GM18858 (cell line): ENCODE results near the gene SPG7.
"Not testable (repeated sequence)": the region's sequence is repeated elsewhere in the genome, so short reads cannot be mapped to it uniquely, and the experiment has no call there.

ENCODE experiments used
- ATAC-seq: cut with Tn5 transposase; IDR thresholded peaks from one replicate; pipeline ENCODE4 v1.9.1; 2021; ENCODE audit not compliant: unreplicated experiment

Gene SPG7

GRCh38 chr16:89576153-89577054 lies 68.2 kb downstream of the SPG7 start:
- ATAC-seq = no peak

DNA sequence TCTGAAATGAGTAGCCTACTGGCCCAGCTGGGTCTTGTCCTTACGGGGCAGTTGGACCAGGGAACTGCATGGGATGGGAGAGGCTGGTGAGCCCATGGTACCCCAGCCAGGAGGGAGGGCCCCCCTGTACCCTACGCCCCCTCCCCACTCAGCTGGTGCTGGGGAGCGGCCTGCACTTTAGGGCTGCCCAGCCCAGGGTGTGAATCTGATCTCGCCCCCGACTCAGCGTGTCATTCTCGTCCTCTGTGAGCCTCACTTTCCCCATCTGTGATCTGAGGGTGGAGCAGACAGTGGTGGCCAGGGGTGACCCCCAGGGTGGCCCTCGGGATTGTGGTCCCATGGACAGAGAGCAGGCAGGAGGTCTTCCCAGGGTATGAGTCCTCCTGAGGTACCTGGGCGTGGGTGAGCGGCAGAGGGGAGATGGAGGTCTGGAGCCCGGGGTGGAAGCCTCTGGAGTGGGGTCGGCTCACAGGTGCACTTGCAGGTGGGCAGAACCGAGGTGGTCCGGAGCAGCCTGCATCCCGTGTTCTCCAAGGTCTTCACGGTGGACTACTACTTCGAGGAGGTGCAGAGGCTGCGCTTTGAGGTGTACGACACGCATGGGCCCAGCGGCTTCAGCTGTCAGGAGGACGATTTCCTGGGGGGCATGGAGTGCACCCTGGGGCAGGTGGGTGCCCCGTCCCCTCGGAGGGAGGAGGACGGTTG lies 69.0 kb downstream of the SPG7 start:
- no peak for ATAC-seq

- no peak for ATAC-seq
These were observed 71.1 kb downstream of the SPG7 start for GRCh38 chr16:89579351-89579750.

DNA sequence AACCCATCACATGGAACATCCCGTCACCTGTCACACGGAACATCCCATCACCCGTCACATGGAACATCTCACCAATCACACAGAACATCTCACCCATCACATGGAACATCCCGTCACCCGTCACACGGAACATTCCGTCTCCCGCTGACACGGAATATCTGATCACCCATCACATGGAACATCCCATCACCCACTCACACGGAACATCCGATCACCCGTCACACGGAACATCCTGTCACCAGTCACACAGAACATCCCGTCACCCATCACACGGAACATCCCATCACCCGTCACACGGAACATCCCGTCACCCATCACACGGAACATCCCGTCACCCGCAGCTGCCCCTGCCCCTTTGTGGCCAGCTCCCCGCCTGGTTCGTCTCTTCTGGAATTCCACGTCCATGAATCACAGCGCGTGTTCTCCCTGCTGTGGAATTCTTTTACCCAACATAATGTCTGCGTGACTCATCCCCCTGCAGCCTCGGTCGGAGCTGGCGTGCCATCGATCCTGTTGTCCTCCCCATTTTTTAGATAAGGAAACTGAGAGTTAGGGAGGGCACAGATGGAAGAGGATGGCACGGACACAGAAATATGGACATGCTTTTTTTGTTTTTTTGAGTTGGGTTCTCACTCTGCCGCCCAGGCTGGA lies 73.0 kb downstream of the SPG7 start:
- no peak for ATAC-seq

- ATAC-seq = no peak
These were observed 73.8 kb downstream of the SPG7 start for GRCh38 chr16:89581861-89582563.

GRCh38 chr16:89582614-89583196 lies 74.5 kb downstream of the SPG7 start:
- no peak for ATAC-seq

- ATAC-seq = no peak
These were observed 75.1 kb downstream of the SPG7 start for GRCh38 chr16:89583197-89583894.

- no peak for ATAC-seq
These were observed 75.9 kb downstream of the SPG7 start for GRCh38 chr16:89583895-89584644.

- ATAC-seq = no peak
These were observed 76.8 kb downstream of the SPG7 start for GRCh38 chr16:89584768-89585549.

GRCh38 chr16:89586218-89586617 lies 78.0 kb downstream of the SPG7 start:
- no peak for ATAC-seq

- ATAC-seq = no peak
These were observed 78.7 kb downstream of the SPG7 start for GRCh38 chr16:89586853-89587252.

DNA sequence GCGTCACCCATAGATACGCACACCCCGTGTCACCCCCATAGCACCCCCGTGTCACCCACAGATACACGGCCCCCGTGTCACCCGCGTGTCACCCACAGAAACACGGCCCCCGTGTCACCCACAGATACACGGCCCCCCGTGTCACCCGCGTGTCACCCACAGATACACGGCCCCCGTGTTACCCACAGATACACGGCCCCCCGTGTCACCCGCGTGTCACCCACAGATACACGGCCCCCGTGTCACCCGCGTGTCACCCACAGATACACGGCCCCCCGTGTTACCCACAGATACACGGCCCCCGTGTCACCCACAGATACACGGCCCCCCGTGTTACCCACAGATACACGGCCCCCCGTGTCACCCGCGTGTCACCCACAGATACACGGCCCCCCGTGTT lies 79.5 kb downstream of the SPG7 start:
- ATAC-seq = not testable (repeated sequence)

DNA sequence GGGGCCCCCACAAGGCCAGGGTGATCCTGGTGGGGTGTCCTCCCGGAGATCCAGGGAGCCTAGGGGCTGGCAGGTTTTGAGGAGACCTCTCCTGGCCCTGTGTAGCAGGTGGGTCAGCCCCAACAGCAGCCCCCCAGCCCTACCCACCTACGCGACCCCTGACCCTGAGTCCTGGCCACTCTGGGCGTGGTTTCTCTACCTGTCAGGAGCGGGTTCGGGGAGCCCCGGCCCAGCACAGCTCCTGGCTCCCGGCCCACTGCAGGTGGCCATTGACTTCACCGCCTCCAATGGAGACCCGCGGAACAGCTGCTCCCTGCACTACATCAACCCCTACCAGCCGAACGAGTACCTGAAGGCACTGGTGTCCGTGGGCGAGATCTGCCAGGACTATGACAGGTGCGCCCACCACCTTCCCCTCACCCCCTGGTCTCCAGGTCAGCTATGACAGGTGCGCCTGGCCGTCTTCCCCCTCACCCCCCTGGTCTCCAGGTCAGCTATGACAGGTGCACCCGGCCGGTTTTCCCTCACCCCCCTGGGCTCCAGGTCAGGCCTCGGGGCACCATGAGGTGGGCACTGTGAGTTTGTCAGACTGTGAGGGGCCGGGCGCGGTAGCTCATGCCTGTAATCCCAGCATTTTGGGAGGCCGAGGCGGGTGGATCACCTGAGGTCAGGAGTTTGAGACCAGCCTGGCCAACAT lies 80.4 kb downstream of the SPG7 start:
- no peak for ATAC-seq

- ATAC-seq = no peak
These were observed 81.2 kb downstream of the SPG7 start for GRCh38 chr16:89589241-89589926.

DNA sequence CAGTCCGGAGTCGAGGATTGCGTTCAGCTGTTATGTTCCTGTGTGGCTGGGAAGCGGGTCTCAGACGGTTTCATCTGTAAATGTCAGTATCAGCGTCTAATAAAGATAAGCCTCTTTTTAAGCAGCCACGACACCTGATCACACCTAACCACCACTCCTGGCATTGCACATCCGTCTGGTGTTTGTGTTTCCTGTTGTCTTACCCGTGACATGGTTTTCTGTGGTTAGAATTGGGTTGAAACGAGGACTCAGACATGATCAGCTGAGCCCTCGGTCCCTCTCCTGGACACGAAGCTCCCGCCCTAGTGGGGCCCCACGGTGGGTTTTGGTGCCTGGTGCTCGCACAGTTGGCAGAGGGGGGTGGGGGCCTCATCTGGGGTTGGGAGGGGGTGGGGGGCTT lies 85.6 kb downstream of the SPG7 start:
- no peak for ATAC-seq

- ATAC-seq = no peak
These were observed 87.3 kb downstream of the SPG7 start for GRCh38 chr16:89595330-89596060.
